Neural crest cell (in vitro differentiated cells): Measurements from ENCODE around the gene CDC42EP3. TPM values are rescaled to one million over a fixed set of nuclear protein-coding genes. Genes with fewer than 3 reads are reported as not detected.

Source experiments
- DNase-seq: peaks from one replicate; pipeline ENCODE4 v3.0.0; 2021; ENCODE audit warnings: low read depth, mixed read lengths, low spot score
- H3K27ac Mint-ChIP-seq: one replicate; pipeline ENCODE4 v1.8.0; 2021; ENCODE audit warnings: mild to moderate bottlenecking, mixed read lengths; ENCODE audit not compliant: unreplicated experiment
- H3K27me3 Mint-ChIP-seq: 2 replicates; pipeline ENCODE4 v1.8.0; 2021; ENCODE audit warnings: low read depth, mild to moderate bottlenecking, mixed read lengths
- H3K36me3 Mint-ChIP-seq: 2 replicates; pipeline ENCODE4 v1.8.0; 2021; ENCODE audit warnings: low read depth, mild to moderate bottlenecking, mixed read lengths
- H3K4me1 Mint-ChIP-seq: 2 replicates; pipeline ENCODE4 v1.8.0; 2021; ENCODE audit warnings: mixed read lengths
- H3K4me3 Mint-ChIP-seq: one replicate; pipeline ENCODE4 v1.8.0; 2021; ENCODE audit warnings: mild to moderate bottlenecking, mixed read lengths
- H3K9me3 Mint-ChIP-seq: 2 replicates; pipeline ENCODE4 v1.8.0; 2021; ENCODE audit warnings: mixed read lengths
- total RNA-seq: library from RNA; stranded (reverse); gene quantifications from 2 replicates; pipeline ENCODE4 v1.2.1, GENCODE V29; 2021
- TF ChIP-seq, protein P1 (sequence below): fragments of 200-600 bp; sonication (generic); conservative IDR thresholded peaks from 2 replicates; pipeline ENCODE4 v1.5.0; 2021; ENCODE audit warnings: antibody characterized with exemption, mild to moderate bottlenecking

CDC42EP3 gene
- total RNA-seq, 1 donor from 2014 or later, result 15.7 TPM

GRCh38 chr2:37622450-37623100 is 48.9 kb downstream of the CDC42EP3 start:
- Mint-ChIP-seq H3K27ac (no peak overlapping the region), H3K9me3 (peaks cover 5% of the 10 kb centered on the region), H3K27me3 (no peaks in the 10 kb centered on the region), H3K4me3 (no peak overlapping the region), H3K36me3 (no peaks in the 10 kb centered on the region), H3K4me1 (no peaks in the 10 kb centered on the region)
- no peak for DNase-seq
- TF ChIP-seq, protein P1, sequence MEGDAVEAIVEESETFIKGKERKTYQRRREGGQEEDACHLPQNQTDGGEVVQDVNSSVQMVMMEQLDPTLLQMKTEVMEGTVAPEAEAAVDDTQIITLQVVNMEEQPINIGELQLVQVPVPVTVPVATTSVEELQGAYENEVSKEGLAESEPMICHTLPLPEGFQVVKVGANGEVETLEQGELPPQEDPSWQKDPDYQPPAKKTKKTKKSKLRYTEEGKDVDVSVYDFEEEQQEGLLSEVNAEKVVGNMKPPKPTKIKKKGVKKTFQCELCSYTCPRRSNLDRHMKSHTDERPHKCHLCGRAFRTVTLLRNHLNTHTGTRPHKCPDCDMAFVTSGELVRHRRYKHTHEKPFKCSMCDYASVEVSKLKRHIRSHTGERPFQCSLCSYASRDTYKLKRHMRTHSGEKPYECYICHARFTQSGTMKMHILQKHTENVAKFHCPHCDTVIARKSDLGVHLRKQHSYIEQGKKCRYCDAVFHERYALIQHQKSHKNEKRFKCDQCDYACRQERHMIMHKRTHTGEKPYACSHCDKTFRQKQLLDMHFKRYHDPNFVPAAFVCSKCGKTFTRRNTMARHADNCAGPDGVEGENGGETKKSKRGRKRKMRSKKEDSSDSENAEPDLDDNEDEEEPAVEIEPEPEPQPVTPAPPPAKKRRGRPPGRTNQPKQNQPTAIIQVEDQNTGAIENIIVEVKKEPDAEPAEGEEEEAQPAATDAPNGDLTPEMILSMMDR, result no peak

DNA sequence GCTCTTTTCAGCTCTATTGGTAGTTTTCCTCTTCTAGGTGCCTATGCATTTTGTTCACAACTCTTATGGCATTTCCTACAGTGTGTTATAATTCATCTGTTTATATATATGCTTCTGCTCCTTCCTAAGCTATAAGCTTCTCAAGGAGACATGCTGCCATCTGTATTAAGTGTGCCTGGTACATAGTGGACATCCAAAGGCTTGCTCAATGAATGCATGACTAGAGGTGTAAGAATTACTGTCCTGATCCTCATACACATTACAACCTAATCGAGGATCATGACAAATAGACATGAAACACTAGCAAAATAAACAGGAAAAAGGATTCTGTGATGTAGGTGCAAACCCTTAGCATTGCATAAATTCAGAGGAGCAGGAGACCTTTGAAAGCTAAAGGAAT is 50.2 kb downstream of the CDC42EP3 start:
- Mint-ChIP-seq H3K9me3 (peaks cover 5% of the 10 kb centered on the region), H3K4me1 (peaks cover 3% of the 10 kb centered on the region), H3K36me3 (no peaks in the 10 kb centered on the region), H3K27ac (no peak overlapping the region), H3K27me3 (no peaks in the 10 kb centered on the region), H3K4me3 (no peak overlapping the region)
- DNase-seq, result no peak
- TF ChIP-seq, protein P1, result no peak

GRCh38 chr2:37619959-37620300 is 51.5 kb downstream of the CDC42EP3 start:
- no peaks in the 10 kb centered on the region for H3K36me3 Mint-ChIP-seq
- peaks cover 5% of the 10 kb centered on the region for H3K9me3 Mint-ChIP-seq
- no peaks in the 10 kb centered on the region for H3K27me3 Mint-ChIP-seq
- peaks cover 6% of the 10 kb centered on the region for H3K4me1 Mint-ChIP-seq
- no peak overlapping the region for H3K4me3 Mint-ChIP-seq
- no peak for DNase-seq
- TF ChIP-seq, protein P1, result no peak
- H3K27ac Mint-ChIP-seq, result no peak overlapping the region

DNA sequence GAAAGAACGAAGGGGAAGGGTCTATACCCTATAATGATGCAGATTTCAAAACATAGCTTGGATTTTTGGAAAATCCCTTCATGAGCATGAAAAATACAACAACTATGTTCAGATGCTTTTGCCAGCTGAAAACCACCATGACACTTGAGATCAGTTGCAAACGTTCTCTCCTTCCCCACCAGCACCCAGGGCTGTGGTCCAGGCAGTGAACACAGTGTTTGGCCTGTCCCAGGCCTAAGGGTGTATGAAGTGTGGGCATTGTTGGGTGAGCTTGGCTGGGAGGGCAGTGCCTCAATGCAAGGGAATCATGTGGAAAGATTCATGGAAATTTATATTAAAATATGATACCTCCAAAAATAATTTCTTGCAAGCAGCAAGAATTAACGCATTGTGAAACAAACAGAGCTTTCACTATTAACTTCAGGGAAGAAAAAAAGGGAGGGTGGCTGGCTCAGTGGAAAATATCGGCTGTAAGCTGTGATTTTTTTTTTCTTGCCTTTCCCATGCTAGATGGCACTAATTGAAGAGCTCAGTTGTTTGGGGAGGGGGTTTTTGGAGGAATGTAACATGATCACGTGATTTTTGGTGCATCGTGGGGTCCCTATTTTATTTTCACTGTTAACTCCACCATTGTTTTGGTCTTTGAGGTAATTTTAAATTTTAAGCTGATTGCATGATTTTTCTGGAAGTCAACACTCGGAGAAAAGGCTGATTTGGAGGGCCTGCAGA is 52.0 kb downstream of the CDC42EP3 start:
- no peak overlapping the region for H3K4me3 Mint-ChIP-seq
- no peaks in the 10 kb centered on the region for H3K36me3 Mint-ChIP-seq
- no peak overlapping the region for H3K27ac Mint-ChIP-seq
- no peak for DNase-seq
- no peaks in the 10 kb centered on the region for H3K27me3 Mint-ChIP-seq
- TF ChIP-seq, protein P1, result no peak
- H3K9me3 Mint-ChIP-seq, result peaks cover 5% of the 10 kb centered on the region
- peaks cover 6% of the 10 kb centered on the region for H3K4me1 Mint-ChIP-seq

DNA sequence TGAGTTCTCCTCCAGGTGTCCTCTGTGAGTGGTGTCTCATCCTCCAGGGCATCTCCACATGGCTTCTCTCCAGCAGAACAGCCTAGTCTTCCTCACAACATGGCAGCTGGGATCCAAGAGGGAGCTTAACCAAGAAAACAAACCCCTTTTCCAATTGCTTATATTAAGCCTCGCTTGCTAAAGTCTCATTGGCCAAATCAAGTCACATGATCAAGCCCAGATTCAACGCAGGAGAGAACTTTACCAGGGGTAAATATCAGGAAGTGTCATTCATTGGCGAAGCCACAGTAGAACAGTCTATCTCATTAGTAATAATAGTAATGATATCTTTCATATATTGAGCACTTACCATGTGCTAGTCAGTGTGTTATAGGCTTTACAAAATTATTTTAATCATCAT is 53.1 kb downstream of the CDC42EP3 start:
- no peak overlapping the region for H3K4me3 Mint-ChIP-seq

More for the DNA sequence above, 53.1 kb downstream of the CDC42EP3 start:
- H3K9me3 Mint-ChIP-seq, result peaks cover 5% of the 10 kb centered on the region
- H3K27ac Mint-ChIP-seq, result no peak overlapping the region
- peaks cover 6% of the 10 kb centered on the region for H3K4me1 Mint-ChIP-seq
- no peak for DNase-seq
- TF ChIP-seq, protein P1, result no peak
- no peaks in the 10 kb centered on the region for H3K27me3 Mint-ChIP-seq
- no peaks in the 10 kb centered on the region for H3K36me3 Mint-ChIP-seq
